Adrenal gland (tissue), 12 donors: ENCODE measurements around the gene MBP. TPM values are rescaled to one million over a fixed set of nuclear protein-coding genes. Genes with fewer than 3 reads are reported as not detected.

ENCODE experiments used
- DNase-seq, 7 donors: peaks; one replicate each; pipeline ENCODE4 v3.0.0-alpha.2; 2019 to 2020
- H3K27ac ChIP-seq, 5 donors: fragments of 200-600 bp; sonication (generic) in 4 of 5; 1 replicate in 3 of 5; 2 replicates in 2 of 5; pipeline versions ENCODE4 v1.5.1 to v1.8.0; 2016 to 2020; ENCODE audit warnings: mild to moderate bottlenecking in 1 of 5
- H3K27me3 ChIP-seq: fragments of 200-600 bp; 2 replicates; pipeline ENCODE4 v1.8.0; 2021
- H3K36me3 ChIP-seq, 2 donors: fragments of 200-600 bp; replicated peaks in 1 of 2; 1 replicate in 1 of 2; 2 replicates in 1 of 2; pipeline versions ENCODE4 v1.5.1 to v1.8.0; 2018 to 2022
- H3K4me1 ChIP-seq, 2 donors: fragments of 200-600 bp; replicated peaks in 1 of 2; 1 replicate in 1 of 2; 2 replicates in 1 of 2; pipeline versions ENCODE4 v1.5.1 to v1.8.0; 2018 to 2021
- H3K4me3 ChIP-seq, 4 donors: fragments of 200-600 bp; sonication (generic) in 3 of 4; one replicate each; pipeline ENCODE4 v1.5.1; 2016 to 2018
- H3K9me3 ChIP-seq, 3 donors: fragments of 200-600 bp; sonication (generic) in 1 of 3; replicated peaks in 1 of 3; 1 replicate in 2 of 3; 2 replicates in 1 of 3; pipeline versions ENCODE4 v1.5.1 to v1.8.0; 2016 to 2021
- CTCF ChIP-seq, 6 experiments: fragments of 450-650 bp in 4 of 6; fragments of 200-600 bp in 2 of 6; sonication (generic) in 1 of 6; IDR thresholded peaks; 1 replicate in 5 of 6; 2 replicates in 1 of 6; pipeline versions ENCODE4 v1.5.1 to v1.8.0; 2016 to 2021; ENCODE audit warnings: antibody characterized with exemption in 6 of 6, mild to moderate bottlenecking in 2 of 6, moderate library complexity in 1 of 6
- POLR2A ChIP-seq, 2 donors: fragments of 450-650 bp; IDR thresholded peaks; one replicate each; pipeline ENCODE4 v1.6.1; 2017; ENCODE audit warnings: antibody characterized with exemption in 2 of 2, mild to moderate bottlenecking in 2 of 2, moderate library complexity in 1 of 2
- WGBS, 4 donors: extraction: QIAGEN DNeasy Blood & Tissue Kit in 2 of 4; methylation state at CpG; one replicate each; pipeline versions ENCODE4 v1.1.5 to v1.1.7; 2013 to 2017; 5-methylcytosine and 5-hydroxymethylcytosine counted together
- intact Hi-C, 2 donors: fragments of 100-400 bp; cut with DNase I; formaldehyde crosslinking; loops; one replicate each; pipeline versions ENCODE4 v1.14.1 to v1.15.0; 2022 to 2023
- polyA plus RNA-seq, 3 donors: library from polyadenylated mRNA; stranded (reverse); fragments of 200-250 nt in 2 of 3; fragments of 350-450 nt in 1 of 3; fragmentation: Illumina TruSeq in 1 of 3; extraction: RNeasy Lipid Tissue Mini Kit (QIAGEN cat#74804) in 1 of 3; gene quantifications; one replicate each; pipeline ENCODE4 v1.2.3, GENCODE V29; 2013 to 2014
- total RNA-seq, 9 donors: library from RNA; depleted of rRNA in 4 of 9; stranded (reverse); fragments of >200 nt in 4 of 9; fragments of 120-200 nt in 1 of 9; fragmentation: NEBNext Ultra II Directional in 1 of 9; extraction: Animal tissue kit (Norgen Biotek cat#: 25700) in 1 of 9; gene quantifications; one replicate each; pipeline versions ENCODE4 v1.1.0 to v1.2.4, GENCODE V29; 2013 to 2023
- donor health status: healthy with polysubstance abuse.
- donor health status: Bipolar disorder and iron deficiency.
- donor health status: DM: yes; HTN: yes; CAD: no.
- donor health status: DM: no; HTN: no; CAD: no.
- donor health status: DM: no; HTN: no; CAD: no.
- donor health status: DM: yes; HTN: yes; CAD: no.

Gene MBP
- total and polyA plus RNA-seq, 12 donors = 1.8 to 23.7 (median 13.7) TPM

GRCh38 chr18:77136871-77137665, 4.5 kb upstream of the MBP start:
- intact Hi-C loops = no loop called here
- WGBS, 4 donors = 82 to 94% (median 91%) methylated on average over 11 to 15 of the region's 15 CpGs
- no peak overlapping the region for H3K4me3 ChIP-seq
- TF ChIP-seq POLR2A (IDR thresholded peaks at IDR 0.05) = no peak
- H3K4me1 ChIP-seq = peaks cover 0 to 16% of the 10 kb centered on the region in 2 donors
- no peak overlapping the region for H3K27ac ChIP-seq
- no peaks in the 10 kb centered on the region for H3K36me3 ChIP-seq
- no peaks in the 10 kb centered on the region for H3K27me3 ChIP-seq
- no peak for DNase-seq
- H3K9me3 ChIP-seq = no peaks in the 10 kb centered on the region

GRCh38 chr18:77136076-77136718, 3.6 kb upstream of the MBP start:
- no peak overlapping the region for H3K4me3 ChIP-seq
- DNase-seq = no peak
- peaks cover 0 to 21% of the 10 kb centered on the region in 2 donors for H3K4me1 ChIP-seq
- no peaks in the 10 kb centered on the region for H3K9me3 ChIP-seq
- H3K27ac ChIP-seq = no peak overlapping the region
- H3K27me3 ChIP-seq = no peaks in the 10 kb centered on the region
- H3K36me3 ChIP-seq = no peaks in the 10 kb centered on the region
- intact Hi-C loops = no loop called here
- WGBS, 4 donors = 76 to 100% (median 82%) methylated on average over 6 to 8 of the region's 8 CpGs
- TF ChIP-seq POLR2A (IDR thresholded peaks at IDR 0.05) (no peak), CTCF (IDR thresholded peaks at IDR 0.05) (no peak)

- H3K9me3 ChIP-seq = no peaks in the 10 kb centered on the region
- intact Hi-C loops = no loop called here
- 73 to 91% (median 90%) methylated on average over 16 of the region's 16 CpGs for WGBS, 4 donors
- H3K4me1 ChIP-seq = peaks cover 0 to 21% of the 10 kb centered on the region in 2 donors
- no peaks in the 10 kb centered on the region for H3K36me3 ChIP-seq
- H3K27me3 ChIP-seq = no peaks in the 10 kb centered on the region
- no peak overlapping the region for H3K4me3 ChIP-seq
- no peak for DNase-seq
- TF ChIP-seq CTCF (IDR thresholded peaks at IDR 0.05) = no peak
- no peak for TF ChIP-seq POLR2A (IDR thresholded peaks at IDR 0.05)
- H3K27ac ChIP-seq = no peak overlapping the region
These were observed 2.9 kb upstream of the MBP start for GRCh38 chr18:77135339-77136075.

GRCh38 chr18:77134611-77135010, 2.0 kb upstream of the MBP start:
- TF ChIP-seq POLR2A (IDR thresholded peaks at IDR 0.05) (no peak), CTCF (IDR thresholded peaks at IDR 0.05) (no peak)
- Histone ChIP-seq H3K4me3 (no peak overlapping the region), H3K9me3 (no peaks in the 10 kb centered on the region), H3K4me1 (peaks cover 0 to 21% of the 10 kb centered on the region in 2 donors), H3K36me3 (no peaks in the 10 kb centered on the region), H3K27ac (peak overlapping the region in 2 of 5 donors; percentile 88 to 91), H3K27me3 (no peaks in the 10 kb centered on the region)
- 69 to 73% (median 70%) methylated on average over 4 of the region's 4 CpGs for WGBS, 4 donors
- intact Hi-C loops = no loop called here
- DNase-seq = no peak
